Neural cell (in vitro differentiated cells): ENCODE measurements around the gene TIMP4.

ENCODE experiments used
- EP300 ChIP-seq: fragments of 450-650 bp; conservative IDR thresholded peaks from 2 replicates; pipeline ENCODE4 v1.6.1; 2014; ENCODE audit warnings: antibody characterized with exemption, mild to moderate bottlenecking, moderate library complexity; ENCODE audit not compliant: poor library complexity, severe bottlenecking
- EZH2 ChIP-seq: fragments of 200-600, 300-800 bp; shearing (Covaris generic), sonication (generic); IDR thresholded peaks from 2 replicates; pipeline ENCODE4 v1.6.1; 2014; ENCODE audit warnings: antibody characterized with exemption, low read length, borderline replicate concordance, mild to moderate bottlenecking; ENCODE audit not compliant: insufficient read depth, poor library complexity, severe bottlenecking
- POLR2AphosphoS5 ChIP-seq: IDR thresholded peaks from 2 replicates; pipeline ENCODE4 v1.6.1; 2012
- RAD21 ChIP-seq: fragments of 450-650 bp; conservative IDR thresholded peaks from 2 replicates; pipeline ENCODE4 v1.6.1; 2014; ENCODE audit warnings: antibody characterized with exemption, mild to moderate bottlenecking, moderate library complexity
- REST ChIP-seq: IDR thresholded peaks from 2 replicates; pipeline ENCODE4 v1.6.1; 2012; ENCODE audit warnings: borderline replicate concordance
- TAF1 ChIP-seq: IDR thresholded peaks from 2 replicates; pipeline ENCODE4 v1.6.1; 2012; ENCODE audit warnings: low read depth
- TF ChIP-seq, protein P1 (sequence below): fragments of 450-650 bp; IDR thresholded peaks from 2 replicates; pipeline ENCODE4 v1.5.1; 2014; ENCODE audit warnings: antibody characterized with exemption, mild to moderate bottlenecking, moderate library complexity; ENCODE audit not compliant: poor library complexity, severe bottlenecking

DNA sequence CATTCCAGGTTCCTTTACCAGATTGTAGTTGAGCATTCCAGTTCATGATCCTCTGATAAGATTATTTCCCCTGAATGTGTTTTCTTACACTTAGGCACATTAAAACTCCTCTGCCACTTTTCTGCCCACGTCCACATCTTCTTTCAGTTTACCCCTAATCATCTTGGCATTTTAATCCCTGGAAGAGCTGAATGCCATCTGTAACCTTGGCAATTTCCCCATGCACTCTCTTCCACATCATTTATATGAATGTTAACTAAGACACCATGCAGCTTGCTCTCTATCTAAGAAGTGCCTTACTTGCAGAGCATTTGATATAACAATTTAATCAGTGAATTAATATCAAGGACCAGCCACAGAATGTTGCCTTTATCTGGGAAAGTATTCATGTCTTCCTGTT lies 25.8 kb downstream of the TIMP4 start:
- TF ChIP-seq REST (no peak), EP300 (no peak), POLR2AphosphoS5 (no peak), EZH2 (no peak), RAD21 (no peak), TAF1 (no peak)
- TF ChIP-seq, protein P1, sequence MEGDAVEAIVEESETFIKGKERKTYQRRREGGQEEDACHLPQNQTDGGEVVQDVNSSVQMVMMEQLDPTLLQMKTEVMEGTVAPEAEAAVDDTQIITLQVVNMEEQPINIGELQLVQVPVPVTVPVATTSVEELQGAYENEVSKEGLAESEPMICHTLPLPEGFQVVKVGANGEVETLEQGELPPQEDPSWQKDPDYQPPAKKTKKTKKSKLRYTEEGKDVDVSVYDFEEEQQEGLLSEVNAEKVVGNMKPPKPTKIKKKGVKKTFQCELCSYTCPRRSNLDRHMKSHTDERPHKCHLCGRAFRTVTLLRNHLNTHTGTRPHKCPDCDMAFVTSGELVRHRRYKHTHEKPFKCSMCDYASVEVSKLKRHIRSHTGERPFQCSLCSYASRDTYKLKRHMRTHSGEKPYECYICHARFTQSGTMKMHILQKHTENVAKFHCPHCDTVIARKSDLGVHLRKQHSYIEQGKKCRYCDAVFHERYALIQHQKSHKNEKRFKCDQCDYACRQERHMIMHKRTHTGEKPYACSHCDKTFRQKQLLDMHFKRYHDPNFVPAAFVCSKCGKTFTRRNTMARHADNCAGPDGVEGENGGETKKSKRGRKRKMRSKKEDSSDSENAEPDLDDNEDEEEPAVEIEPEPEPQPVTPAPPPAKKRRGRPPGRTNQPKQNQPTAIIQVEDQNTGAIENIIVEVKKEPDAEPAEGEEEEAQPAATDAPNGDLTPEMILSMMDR: no peak
